HL-60 (cell line): Measurements from ENCODE around the gene L3MBTL4.

Source experiments
- DNase-seq, 2 experiments: peaks; one replicate each; pipeline ENCODE4 v3.0.0-alpha.2; 2010 to 2020; ENCODE audit warnings: low read depth in 1 of 2, low spot score in 1 of 2
- H3K27ac ChIP-seq: fragments of 250-450 bp; sonication (Bioruptor Pico); replicated peaks from 2 replicates; pipeline ENCODE4 v1.5.1; 2020; ENCODE audit warnings: mild to moderate bottlenecking, moderate library complexity
- H3K27me3 ChIP-seq: fragments of 250-450 bp; sonication (Bioruptor Pico); 2 replicates; pipeline ENCODE4 v1.5.1; 2021; ENCODE audit warnings: mild to moderate bottlenecking, moderate library complexity; ENCODE audit not compliant: insufficient read depth, poor library complexity, severe bottlenecking
- H3K4me3 ChIP-seq: replicated peaks from 2 replicates; pipeline ENCODE4 v1.5.1; 2011; ENCODE audit warnings: mild to moderate bottlenecking, control low read depth, low read length; ENCODE audit not compliant: insufficient read depth
- GABPA ChIP-seq: IDR thresholded peaks from 2 replicates; pipeline ENCODE4 v1.6.1; 2012; ENCODE audit warnings: low read depth
- POLR2AphosphoS5 ChIP-seq: IDR thresholded peaks from 2 replicates; pipeline ENCODE4 v1.6.1; 2012; ENCODE audit warnings: low read depth
- SPI1 ChIP-seq: IDR thresholded peaks from 2 replicates; pipeline ENCODE4 v1.6.1; 2012; ENCODE audit warnings: low read depth, mild to moderate bottlenecking, borderline replicate concordance
- TF ChIP-seq, protein P1 (sequence below): IDR thresholded peaks from 2 replicates; pipeline ENCODE4 v1.6.1; 2012; ENCODE audit warnings: low read depth; ENCODE audit not compliant: insufficient replicate concordance
- TF ChIP-seq, protein P2 (sequence below): IDR thresholded peaks from one replicate; pipeline ENCODE4 v1.5.1; 2011; ENCODE audit warnings: low read length, control low read depth, inconsistent platforms; ENCODE audit not compliant: insufficient read depth

L3MBTL4 gene

DNA sequence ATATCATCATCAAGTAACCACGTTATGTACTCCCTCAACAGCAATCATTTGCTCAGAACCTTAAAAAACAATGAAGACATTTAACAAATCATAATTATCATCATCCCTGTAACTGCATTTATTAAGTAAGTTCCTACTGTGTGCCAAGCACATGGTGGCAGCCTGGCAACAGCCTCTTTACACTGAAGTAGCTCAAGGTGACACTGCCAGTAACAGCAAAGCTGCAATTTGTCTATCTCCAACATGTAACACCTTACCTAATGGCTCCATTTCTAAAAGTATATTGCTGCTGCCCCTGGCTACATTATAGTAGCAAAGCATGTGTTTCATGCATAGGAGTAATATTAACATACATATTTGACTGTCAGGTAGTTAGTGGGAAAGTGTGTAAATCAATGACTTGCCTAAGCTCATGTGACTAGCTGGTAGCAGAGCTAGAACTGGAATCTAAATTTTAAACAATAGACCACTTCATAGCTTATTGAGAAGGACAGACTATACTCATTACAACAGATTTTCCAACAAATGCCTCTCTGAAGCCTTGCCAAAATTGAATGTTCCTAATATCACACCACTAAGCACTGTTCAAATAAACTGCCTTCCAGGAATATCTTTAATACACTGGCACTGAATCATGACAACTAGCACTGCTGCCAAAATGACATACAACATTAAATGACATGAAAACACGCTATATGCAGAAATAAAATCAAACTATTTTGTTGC is 86.7 kb downstream of the L3MBTL4 start:
- Histone ChIP-seq H3K27ac (no peak overlapping the region), H3K4me3 (no peak overlapping the region), H3K27me3 (no peaks in the 10 kb centered on the region)
- TF ChIP-seq, protein P1, sequence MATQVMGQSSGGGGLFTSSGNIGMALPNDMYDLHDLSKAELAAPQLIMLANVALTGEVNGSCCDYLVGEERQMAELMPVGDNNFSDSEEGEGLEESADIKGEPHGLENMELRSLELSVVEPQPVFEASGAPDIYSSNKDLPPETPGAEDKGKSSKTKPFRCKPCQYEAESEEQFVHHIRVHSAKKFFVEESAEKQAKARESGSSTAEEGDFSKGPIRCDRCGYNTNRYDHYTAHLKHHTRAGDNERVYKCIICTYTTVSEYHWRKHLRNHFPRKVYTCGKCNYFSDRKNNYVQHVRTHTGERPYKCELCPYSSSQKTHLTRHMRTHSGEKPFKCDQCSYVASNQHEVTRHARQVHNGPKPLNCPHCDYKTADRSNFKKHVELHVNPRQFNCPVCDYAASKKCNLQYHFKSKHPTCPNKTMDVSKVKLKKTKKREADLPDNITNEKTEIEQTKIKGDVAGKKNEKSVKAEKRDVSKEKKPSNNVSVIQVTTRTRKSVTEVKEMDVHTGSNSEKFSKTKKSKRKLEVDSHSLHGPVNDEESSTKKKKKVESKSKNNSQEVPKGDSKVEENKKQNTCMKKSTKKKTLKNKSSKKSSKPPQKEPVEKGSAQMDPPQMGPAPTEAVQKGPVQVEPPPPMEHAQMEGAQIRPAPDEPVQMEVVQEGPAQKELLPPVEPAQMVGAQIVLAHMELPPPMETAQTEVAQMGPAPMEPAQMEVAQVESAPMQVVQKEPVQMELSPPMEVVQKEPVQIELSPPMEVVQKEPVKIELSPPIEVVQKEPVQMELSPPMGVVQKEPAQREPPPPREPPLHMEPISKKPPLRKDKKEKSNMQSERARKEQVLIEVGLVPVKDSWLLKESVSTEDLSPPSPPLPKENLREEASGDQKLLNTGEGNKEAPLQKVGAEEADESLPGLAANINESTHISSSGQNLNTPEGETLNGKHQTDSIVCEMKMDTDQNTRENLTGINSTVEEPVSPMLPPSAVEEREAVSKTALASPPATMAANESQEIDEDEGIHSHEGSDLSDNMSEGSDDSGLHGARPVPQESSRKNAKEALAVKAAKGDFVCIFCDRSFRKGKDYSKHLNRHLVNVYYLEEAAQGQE = no peak
- TF ChIP-seq GABPA (no peak), POLR2AphosphoS5 (no peak), SPI1 (no peak)
- TF ChIP-seq, protein P2, sequence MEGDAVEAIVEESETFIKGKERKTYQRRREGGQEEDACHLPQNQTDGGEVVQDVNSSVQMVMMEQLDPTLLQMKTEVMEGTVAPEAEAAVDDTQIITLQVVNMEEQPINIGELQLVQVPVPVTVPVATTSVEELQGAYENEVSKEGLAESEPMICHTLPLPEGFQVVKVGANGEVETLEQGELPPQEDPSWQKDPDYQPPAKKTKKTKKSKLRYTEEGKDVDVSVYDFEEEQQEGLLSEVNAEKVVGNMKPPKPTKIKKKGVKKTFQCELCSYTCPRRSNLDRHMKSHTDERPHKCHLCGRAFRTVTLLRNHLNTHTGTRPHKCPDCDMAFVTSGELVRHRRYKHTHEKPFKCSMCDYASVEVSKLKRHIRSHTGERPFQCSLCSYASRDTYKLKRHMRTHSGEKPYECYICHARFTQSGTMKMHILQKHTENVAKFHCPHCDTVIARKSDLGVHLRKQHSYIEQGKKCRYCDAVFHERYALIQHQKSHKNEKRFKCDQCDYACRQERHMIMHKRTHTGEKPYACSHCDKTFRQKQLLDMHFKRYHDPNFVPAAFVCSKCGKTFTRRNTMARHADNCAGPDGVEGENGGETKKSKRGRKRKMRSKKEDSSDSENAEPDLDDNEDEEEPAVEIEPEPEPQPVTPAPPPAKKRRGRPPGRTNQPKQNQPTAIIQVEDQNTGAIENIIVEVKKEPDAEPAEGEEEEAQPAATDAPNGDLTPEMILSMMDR = no peak
- DNase-seq = no peak

DNA sequence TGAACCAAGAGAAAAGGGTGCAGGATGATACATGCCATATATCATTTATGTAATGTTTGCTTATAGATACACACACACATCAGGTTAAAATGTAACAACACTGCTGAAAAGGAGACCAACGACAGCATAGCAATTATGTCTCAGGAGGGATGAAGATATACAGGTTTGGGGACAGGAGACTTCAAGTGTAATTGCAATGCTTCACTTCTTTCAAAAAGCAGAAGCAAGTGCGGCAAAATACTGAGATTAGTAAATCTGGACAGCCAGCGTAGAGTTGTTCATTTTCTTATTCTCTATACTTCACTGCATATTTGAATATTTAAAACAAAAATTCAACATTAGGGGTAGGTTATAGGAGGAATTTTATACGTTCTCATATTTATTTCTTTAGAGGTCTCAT is 87.2 kb downstream of the L3MBTL4 start:
- TF ChIP-seq, protein P1 = no peak
- TF ChIP-seq, protein P2 = no peak
- TF ChIP-seq POLR2AphosphoS5 (no peak), GABPA (no peak), SPI1 (no peak)
- Histone ChIP-seq H3K27ac (no peak overlapping the region), H3K4me3 (no peak overlapping the region), H3K27me3 (no peaks in the 10 kb centered on the region)
- no peak for DNase-seq

DNA sequence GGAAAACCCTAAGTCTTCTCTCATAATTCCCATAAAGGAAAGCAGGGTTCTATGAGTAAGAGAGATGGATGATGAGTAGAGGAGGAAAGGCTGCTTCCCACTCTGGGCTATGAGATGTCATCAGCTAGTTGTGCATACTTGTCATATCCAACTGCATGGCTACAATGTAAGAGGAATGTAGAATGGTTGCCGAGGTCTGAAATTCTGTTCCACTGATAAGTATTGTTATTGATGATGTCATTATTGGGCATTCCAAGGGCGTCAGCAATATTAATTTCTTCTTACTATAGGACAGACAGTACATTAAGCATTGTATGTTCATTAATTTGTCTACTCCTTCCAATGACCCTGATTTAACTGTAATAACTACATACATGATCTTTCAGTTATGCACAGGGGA is 88.1 kb downstream of the L3MBTL4 start:
- Histone ChIP-seq H3K4me3 (no peak overlapping the region), H3K27me3 (no peaks in the 10 kb centered on the region), H3K27ac (no peak overlapping the region)
- TF ChIP-seq GABPA = no peak
- TF ChIP-seq, protein P2 = no peak
- TF ChIP-seq, protein P1 = no peak
- no peak for TF ChIP-seq SPI1
- no peak for TF ChIP-seq POLR2AphosphoS5
- DNase-seq = no peak
